HG03520 (cell line): ENCODE measurements around the gene ZMYND10.

Experiments used
- ATAC-seq: cut with Tn5 transposase; IDR thresholded peaks from one replicate; pipeline ENCODE4 v1.9.1; 2021; ENCODE audit warnings: mild to moderate bottlenecking, moderate library complexity; ENCODE audit not compliant: unreplicated experiment

Gene ZMYND10

GRCh38 chr3:50371133-50371685 lies 25.7 kb upstream of the ZMYND10 start:
- no peak for ATAC-seq

DNA sequence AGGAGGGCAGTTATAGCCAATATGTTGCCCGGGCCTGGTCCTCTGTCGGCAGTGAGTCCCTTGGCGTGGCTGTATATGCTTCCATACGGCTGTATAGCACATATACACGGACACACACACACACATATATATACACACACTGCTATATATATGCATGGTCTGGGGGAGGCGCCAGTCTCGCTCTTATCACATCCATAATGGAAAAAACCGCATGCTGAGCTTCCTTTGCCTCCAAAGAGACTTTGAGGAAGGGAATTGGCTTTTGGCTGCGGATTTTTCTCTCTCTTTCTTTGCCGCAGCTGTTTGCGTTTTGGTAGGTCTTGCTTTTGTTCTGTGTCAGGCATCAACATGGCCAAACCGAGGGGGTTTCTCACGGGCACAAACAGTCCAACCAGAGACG lies 25.1 kb upstream of the ZMYND10 start:
- ATAC-seq = no peak

DNA sequence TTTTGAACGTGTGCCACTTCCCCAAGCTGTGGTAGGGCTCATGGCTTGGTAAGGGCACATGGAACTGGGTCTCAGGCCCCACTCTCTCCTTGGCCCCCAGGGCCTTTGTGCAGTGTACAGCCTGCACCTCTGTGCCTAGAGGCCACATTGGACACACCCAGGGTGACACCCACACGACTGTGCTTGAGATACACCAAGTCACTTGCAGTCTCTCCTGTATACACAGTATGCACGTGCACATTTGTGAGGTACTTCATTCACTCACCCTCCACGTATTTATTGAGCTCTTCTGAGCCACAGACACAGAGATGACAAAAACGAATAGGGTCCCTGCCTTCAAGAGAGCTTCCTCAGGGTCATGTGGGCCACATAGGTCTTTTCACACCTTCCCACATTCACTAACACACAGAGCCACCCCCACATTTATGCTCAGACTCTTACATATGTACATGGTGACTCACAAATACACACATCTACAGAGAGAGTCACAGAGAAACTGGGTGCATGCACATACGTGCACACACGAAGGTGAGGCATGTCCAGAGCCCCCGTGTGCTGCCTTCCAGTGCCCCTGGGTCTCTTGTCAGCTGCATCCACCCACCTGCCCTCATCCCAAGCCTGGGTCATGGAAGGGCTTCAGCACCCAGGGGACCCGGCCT lies 23.6 kb upstream of the ZMYND10 start:
- ATAC-seq = no peak

- no peak for ATAC-seq
These were observed 20.3 kb upstream of the ZMYND10 start for GRCh38 chr3:50365842-50366220.

DNA sequence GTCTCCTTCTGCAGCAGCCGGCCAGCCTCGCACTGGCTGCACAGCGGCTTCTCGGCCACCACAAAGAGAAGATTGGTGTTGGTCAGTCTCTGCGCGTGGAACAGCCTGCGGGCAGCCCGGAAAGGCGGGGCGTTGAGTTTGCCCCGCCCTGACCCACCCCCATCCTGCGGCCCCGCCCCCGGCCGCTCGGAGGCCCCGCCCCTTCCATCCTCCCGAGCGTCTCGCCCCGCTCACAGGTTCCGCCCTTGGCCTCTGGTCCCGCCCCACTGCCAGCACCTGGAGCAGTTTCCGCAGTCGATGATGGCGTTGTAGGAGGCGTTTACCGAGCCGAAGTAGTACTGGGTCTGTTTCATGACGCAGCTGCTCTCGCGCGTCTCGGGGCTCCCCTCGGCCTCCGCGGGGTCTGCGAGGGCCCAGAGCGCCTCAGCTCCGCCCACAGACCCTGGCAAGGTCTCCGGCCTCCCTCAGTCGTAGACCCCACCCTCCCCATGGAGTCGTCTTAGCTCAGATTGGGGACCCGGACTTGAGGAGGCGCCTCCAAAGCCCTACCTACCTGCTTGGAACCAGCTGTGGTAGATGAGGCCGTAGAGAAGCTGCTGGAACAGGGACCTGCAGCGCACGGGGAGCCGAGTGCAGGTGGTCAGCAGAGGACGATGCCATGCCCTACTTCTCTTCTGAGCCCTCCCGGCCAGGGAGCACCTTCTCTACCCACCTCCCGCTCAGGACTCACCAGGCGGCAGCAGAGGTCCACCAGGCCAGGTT lies 19.7 kb upstream of the ZMYND10 start:
- peak; percentile 85 for ATAC-seq

- ATAC-seq = no peak
These were observed 19.1 kb upstream of the ZMYND10 start for GRCh38 chr3:50364573-50365079.

DNA sequence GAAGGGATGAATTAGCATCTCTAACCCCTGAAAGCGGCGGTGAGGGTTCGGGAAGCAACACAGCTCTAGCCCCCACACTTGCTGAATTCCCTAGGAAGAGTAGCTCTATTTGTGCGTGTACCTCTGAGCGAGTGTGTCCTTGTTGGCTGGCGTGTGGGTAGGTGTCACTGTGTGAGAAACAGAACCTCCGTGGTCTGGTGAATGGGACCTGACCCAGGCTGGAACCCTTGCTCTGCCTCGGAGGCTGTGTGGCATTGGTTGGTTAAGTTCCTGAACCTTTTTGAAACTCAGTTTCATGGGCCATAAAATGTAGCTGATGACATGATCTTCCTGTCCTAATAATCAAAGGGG lies 14.2 kb upstream of the ZMYND10 start:
- ATAC-seq = peak; percentile 6

- ATAC-seq = peak; percentile 97
These were observed 13.6 kb upstream of the ZMYND10 start, which contains the start of gene TMEM115 for GRCh38 chr3:50358911-50359759. TSS of gene TMEM115 (minus strand) at chr3:50359521. CDS start at chr3:50359063, 458 bp downstream.

GRCh38 chr3:50358355-50358910 lies 12.9 kb upstream of the ZMYND10 start:
- ATAC-seq = no peak

GRCh38 chr3:50357481-50357880 lies 11.9 kb upstream of the ZMYND10 start:
- no peak for ATAC-seq

- ATAC-seq = no peak
These were observed 11.0 kb upstream of the ZMYND10 start for GRCh38 chr3:50356553-50356952.

GRCh38 chr3:50355829-50356552 lies 10.5 kb upstream of the ZMYND10 start:
- ATAC-seq = no peak

DNA sequence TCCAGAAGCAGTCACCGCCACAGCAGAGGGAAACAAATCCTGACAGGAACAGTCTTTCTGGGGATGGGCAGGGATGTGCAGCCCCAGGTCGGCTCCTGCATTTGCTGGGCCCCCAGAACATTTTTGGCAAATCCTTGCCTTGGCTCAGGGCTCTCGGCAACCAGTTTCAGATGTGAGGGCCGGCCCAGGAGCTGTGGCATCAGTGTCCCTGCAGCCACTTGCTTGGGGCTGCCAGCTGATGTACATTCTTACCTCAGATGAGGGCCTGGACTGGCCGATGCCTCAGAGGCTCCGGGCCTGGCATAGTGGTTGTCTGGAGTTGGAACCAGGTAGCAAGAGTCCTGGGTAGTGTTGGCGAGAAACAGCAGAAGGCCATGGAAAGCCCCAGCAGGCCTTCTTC lies 9.3 kb upstream of the ZMYND10 start:
- ATAC-seq = no peak

GRCh38 chr3:50354186-50354764 lies 8.7 kb upstream of the ZMYND10 start:
- ATAC-seq = no peak

GRCh38 chr3:50353245-50354004 lies 7.9 kb upstream of the ZMYND10 start:
- no peak for ATAC-seq

GRCh38 chr3:50352781-50353180 lies 7.2 kb upstream of the ZMYND10 start:
- no peak for ATAC-seq

DNA sequence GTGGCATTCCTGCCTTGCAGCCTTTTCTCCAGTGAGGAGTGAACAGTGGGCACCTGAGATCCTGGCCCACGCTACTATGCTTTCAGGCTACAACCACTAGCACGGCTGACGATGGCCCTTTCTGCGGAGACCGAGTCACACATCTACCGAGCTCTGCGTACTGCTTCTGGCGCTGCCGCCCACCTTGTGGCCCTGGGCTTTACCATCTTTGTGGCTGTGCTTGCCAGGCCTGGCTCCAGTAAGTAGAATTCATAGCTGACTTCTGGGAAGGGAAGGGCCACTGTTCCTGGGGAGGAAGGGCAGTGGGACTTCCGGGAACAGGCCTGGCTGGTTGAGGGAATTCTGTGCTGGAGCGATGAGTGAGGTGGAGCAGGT lies 5.8 kb upstream of the ZMYND10 start:
- no peak for ATAC-seq

DNA sequence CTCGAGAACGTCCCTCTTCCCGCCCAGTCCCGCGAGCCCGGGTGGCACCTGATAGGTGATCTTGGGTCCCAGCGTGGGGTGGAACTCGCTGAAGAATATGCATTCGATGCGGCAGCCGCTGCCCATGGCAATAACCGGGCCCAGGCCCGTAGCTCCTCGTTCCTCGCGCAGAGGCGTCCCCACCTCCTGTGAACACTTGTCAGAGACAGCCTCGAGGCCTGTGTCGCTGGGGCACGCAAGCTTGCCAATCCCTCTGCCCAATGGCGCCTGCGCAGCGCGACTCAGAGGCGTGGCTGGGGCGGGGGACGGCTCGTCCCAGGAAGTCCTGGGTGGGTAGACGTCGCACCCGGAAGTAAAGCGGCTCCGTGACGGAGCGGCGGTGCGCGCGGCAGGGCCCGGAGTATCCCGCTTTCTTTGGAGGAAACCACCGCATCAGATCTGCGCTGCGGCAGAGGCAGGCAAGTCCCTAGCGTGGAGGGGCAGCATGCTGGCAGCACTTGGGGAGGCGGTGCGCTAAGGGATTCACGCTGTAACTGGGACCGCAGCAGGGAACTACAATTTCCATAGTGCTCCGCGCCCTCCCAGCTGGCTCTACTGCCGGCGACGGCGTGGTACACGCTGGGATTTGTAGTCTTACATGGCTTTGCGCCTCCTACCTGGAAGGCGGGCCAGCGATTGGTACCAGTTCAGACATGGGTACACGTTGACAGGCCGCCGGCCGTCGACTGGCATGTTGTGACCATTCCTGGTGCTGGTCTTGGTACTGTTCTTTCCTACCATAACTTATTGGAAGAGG lies 5.2 kb upstream of the ZMYND10 start, which contains the start of the genes CYB561D2 and NPRL2:
Gene CYB561D2, plus strand, starts transcription at position 336 of the 796 bp plus-strand sequence. CDS start 572 bp downstream, outside the sequence.
Gene NPRL2, minus strand, starts transcription at position 249 of the 796 bp plus-strand sequence. Its CDS starts 123 bp downstream, at position 126.
- peak; percentile 81 for ATAC-seq
